Right lobe of liver (tissue), 6 donors: Measurements from ENCODE around the gene C9orf50. TPM values are rescaled to one million over a fixed set of nuclear protein-coding genes. Genes with fewer than 3 reads are reported as not detected.

ENCODE experiments used
- ATAC-seq, 4 donors: fragments of 200-7000 bp; cut with Tn5 transposase; one replicate each; pipeline ENCODE4 v1.9.1; 2020; ENCODE audit warnings: mild to moderate bottlenecking in 4 of 4, moderate library complexity in 4 of 4
- DNase-seq, 3 donors: peaks; one replicate each; pipeline ENCODE4 v3.0.0-alpha.2; 2020
- H3K27ac ChIP-seq, 3 donors: fragments of 200-600 bp; one replicate each; pipeline ENCODE4 v1.8.0; 2022
- H3K27me3 ChIP-seq, 2 donors: fragments of 200-600 bp; one replicate each; pipeline ENCODE4 v1.8.0; 2022
- H3K36me3 ChIP-seq, 4 donors: fragments of 200-600 bp; sonication (generic) in 1 of 4; one replicate each; pipeline versions ENCODE4 v1.5.1 to v1.8.0; 2017 to 2022; ENCODE audit warnings: control low read depth in 1 of 4
- H3K4me1 ChIP-seq, 4 donors: fragments of 200-600 bp; sonication (generic) in 1 of 4; one replicate each; pipeline versions ENCODE4 v1.5.1 to v1.8.0; 2017 to 2022; ENCODE audit warnings: control low read depth in 1 of 4
- H3K4me3 ChIP-seq, 3 donors: fragments of 200-600 bp; one replicate each; pipeline ENCODE4 v1.8.0; 2022
- H3K9me3 ChIP-seq, 4 donors: fragments of 200-600 bp; sonication (generic) in 1 of 4; one replicate each; pipeline versions ENCODE4 v1.5.1 to v1.8.0; 2017 to 2022; ENCODE audit warnings: control low read depth in 1 of 4
- POLR2A ChIP-seq: fragments of 450-650 bp; IDR thresholded peaks from one replicate; pipeline ENCODE4 v1.6.1; 2017; ENCODE audit warnings: antibody characterized with exemption, mild to moderate bottlenecking
- WGBS: methylation state at CpG from one replicate; pipeline ENCODE4 v1.1.6; 2018; ENCODE audit warnings: low coverage, low lambda C conversion rate; ENCODE audit not compliant: insufficient coverage; ENCODE audit errors: missing lambda C conversion rate; 5-methylcytosine and 5-hydroxymethylcytosine counted together
- intact Hi-C, 2 donors: fragments of 100-400 bp; cut with DNase I; formaldehyde crosslinking; loops; one replicate each; pipeline versions ENCODE4 v1.11.2 to v1.14.1; 2022
- total RNA-seq, 6 experiments: library from RNA; depleted of rRNA in 2 of 6; stranded (reverse); fragments of >200 nt in 2 of 6; fragmentation: NEBNext Ultra II Directional in 3 of 6; extraction: Animal tissue kit (Norgen Biotek cat#: 25700) in 3 of 6; gene quantifications; one replicate each; pipeline versions ENCODE4 v1.1.0 to v1.2.4, GENCODE V29; 2016 to 2023
- TF ChIP-seq, protein P1 (sequence below), 4 donors: fragments of 200-600 bp in 3 of 4; fragments of 450-650 bp in 1 of 4; IDR thresholded peaks; one replicate each; pipeline versions ENCODE4 v1.5.1 to v1.8.0; 2016 to 2022; ENCODE audit warnings: antibody characterized with exemption in 4 of 4, mild to moderate bottlenecking in 2 of 4
- donor health status: DM: no; HTN: yes; CAD: no.
- donor health status: DM: no; HTN: no; CAD: no.
- donor health status: DM: no; HTN: no; CAD: no.
- donor health status: DM: no; HTN: yes; CAD: no.
- donor health status: DM: no; HTN: yes; CAD: no.

Gene C9orf50
- total RNA-seq, 6 experiments from 2014 or later, result not detected

DNA sequence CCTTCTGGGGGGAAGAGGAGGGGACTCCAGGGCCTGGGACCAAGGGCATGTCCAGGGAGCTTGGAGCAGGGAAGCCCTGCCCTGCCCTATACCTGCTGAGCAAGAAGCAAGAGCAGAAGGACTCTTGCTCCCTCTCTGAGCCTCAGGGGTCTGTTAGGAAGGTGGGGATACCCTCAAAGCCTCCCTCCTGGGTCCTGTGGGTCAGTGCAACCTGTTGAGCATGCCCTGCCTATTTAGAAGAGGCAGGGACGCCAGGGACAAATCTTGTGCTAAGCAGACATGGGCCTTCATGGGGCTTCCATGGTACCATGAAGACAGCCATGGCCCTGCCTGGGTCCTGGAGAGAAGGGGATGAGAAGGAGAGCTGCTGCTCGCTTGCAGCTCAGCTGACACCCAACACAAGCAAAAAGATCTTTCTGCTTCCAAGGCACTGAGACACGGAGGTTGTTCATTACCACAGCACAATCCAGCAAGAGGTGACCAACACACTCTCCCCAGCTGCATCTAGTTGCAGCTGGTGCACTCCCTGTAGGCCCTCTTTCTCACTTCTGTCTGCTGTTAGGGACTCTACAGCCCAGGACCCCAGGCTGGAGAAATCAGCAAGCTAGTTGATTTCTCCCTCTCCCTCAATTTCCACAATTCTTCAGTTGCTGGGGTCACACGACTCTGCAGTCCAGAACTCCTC is 39.3 kb downstream of the C9orf50 start:
- 43% methylated on average over 1 of the region's 4 CpGs for WGBS
- no peaks in the 10 kb centered on the region for H3K27me3 ChIP-seq
- no peak for DNase-seq
- no peak for ATAC-seq
- H3K4me1 ChIP-seq, result peaks cover 0 to 4% (median 0%) of the 10 kb centered on the region in 4 donors
- no peaks in the 10 kb centered on the region for H3K9me3 ChIP-seq
- H3K4me3 ChIP-seq, result no peak overlapping the region
- intact Hi-C loops, result no loop called here
- TF ChIP-seq, protein P1, sequence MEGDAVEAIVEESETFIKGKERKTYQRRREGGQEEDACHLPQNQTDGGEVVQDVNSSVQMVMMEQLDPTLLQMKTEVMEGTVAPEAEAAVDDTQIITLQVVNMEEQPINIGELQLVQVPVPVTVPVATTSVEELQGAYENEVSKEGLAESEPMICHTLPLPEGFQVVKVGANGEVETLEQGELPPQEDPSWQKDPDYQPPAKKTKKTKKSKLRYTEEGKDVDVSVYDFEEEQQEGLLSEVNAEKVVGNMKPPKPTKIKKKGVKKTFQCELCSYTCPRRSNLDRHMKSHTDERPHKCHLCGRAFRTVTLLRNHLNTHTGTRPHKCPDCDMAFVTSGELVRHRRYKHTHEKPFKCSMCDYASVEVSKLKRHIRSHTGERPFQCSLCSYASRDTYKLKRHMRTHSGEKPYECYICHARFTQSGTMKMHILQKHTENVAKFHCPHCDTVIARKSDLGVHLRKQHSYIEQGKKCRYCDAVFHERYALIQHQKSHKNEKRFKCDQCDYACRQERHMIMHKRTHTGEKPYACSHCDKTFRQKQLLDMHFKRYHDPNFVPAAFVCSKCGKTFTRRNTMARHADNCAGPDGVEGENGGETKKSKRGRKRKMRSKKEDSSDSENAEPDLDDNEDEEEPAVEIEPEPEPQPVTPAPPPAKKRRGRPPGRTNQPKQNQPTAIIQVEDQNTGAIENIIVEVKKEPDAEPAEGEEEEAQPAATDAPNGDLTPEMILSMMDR (IDR thresholded peaks at IDR 0.05), result no peak
- no peak for TF ChIP-seq POLR2A
- no peaks in the 10 kb centered on the region for H3K36me3 ChIP-seq
- H3K27ac ChIP-seq, result no peak overlapping the region

- Histone ChIP-seq H3K9me3 (no peaks in the 10 kb centered on the region), H3K27me3 (no peaks in the 10 kb centered on the region), H3K4me3 (no peak overlapping the region), H3K4me1 (peaks cover 0 to 4% (median 0%) of the 10 kb centered on the region in 4 donors), H3K36me3 (no peaks in the 10 kb centered on the region), H3K27ac (no peak overlapping the region)
- DNase-seq (no peak), ATAC-seq (no peak)
- no peak for TF ChIP-seq POLR2A
- TF ChIP-seq, protein P1 (IDR thresholded peaks at IDR 0.05), result no peak
- 81% methylated on average over 9 of the region's 11 CpGs for WGBS
- intact Hi-C loops, result no loop called here
These were observed 40.5 kb downstream of the C9orf50 start for GRCh38 chr9:129580211-129580915.

DNA sequence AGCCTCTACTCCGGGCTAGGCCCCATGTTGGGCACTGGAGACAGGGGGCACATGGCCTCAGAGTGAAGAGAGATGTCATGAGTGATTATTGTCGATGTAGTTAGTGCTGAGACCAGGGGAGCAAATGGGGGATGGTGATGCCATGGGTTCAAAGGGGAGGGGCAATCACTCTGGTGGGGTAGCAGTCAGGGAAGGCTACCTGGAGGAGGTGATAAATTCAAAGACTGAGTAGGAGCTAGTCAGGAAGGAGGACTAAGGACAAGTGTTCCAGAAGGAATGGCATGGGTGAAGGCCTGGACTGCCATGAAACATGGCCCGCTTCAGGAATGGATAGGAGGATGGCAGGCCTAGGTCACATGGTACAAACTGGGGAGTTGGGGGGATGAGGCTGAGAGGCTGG is 41.6 kb downstream of the C9orf50 start:
- no peaks in the 10 kb centered on the region for H3K9me3 ChIP-seq
- H3K4me1 ChIP-seq, result peaks cover 0 to 5% (median 0%) of the 10 kb centered on the region in 4 donors
- H3K27me3 ChIP-seq, result no peaks in the 10 kb centered on the region
- no peak for ATAC-seq
- no peak for DNase-seq
- no peak for TF ChIP-seq POLR2A
- TF ChIP-seq, protein P1 (IDR thresholded peaks at IDR 0.05), result no peak
- intact Hi-C loops, result no loop called here
- WGBS, result 100% methylated on average over 3 of the region's 3 CpGs
- H3K36me3 ChIP-seq, result no peaks in the 10 kb centered on the region
- H3K4me3 ChIP-seq, result no peak overlapping the region
- H3K27ac ChIP-seq, result no peak overlapping the region

DNA sequence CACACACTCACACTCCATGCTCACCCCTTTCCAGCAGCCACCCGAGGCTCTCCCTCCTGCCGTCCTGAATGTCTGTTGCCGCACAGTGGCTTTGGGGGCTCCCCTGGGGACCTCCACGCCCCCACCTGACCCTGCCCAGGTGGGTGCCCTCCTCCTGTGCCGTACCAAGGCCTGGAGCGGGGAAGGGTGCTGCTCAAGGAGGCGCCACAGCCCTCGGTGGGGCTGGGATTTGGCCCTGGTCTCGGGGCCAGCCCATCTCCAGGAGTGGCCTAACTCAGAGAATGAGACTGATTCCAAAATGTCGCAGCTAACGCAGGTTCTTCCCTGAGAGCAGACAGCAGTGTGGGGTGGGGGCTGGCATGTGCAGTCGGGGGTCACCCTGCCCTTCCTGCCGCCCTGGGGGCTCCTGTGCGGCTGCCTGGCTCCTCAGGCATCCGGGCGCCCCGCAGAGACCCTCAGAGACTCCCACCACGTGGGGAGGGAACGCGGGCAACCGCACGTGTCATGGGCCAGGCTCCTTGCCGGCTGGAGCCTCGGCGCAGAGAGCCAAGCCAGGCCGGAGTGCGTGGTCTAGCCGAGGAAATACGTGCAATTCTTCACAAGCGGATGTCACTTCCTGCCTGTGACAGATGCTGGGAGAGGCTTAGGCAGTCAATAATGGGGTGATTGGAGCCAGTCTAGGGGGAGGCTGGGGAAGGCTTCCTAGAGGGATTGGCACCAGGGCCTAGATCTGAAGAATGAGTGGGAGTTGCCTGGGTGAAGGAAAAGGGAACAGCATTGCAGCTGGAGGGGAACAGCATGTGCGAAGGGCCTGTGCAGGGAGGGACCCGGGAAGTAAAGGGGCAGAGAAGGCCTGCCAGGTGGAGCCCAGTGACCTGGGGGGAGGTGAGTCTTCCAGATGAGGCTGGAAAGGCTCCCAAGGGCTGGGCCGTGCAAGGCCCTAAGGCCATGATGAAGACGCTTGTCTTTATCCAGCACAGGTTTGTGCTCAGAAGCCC is 44.1 kb downstream of the C9orf50 start:
- ATAC-seq (peak; percentile 39 to 73 (median 64)), DNase-seq (peak in 2 of 3 donors; percentile 64 to 65)
- TF ChIP-seq, protein P1 (IDR thresholded peaks at IDR 0.05), result no peak
- TF ChIP-seq POLR2A, result no peak
- Histone ChIP-seq H3K27me3 (no peaks in the 10 kb centered on the region), H3K9me3 (no peaks in the 10 kb centered on the region), H3K36me3 (no peaks in the 10 kb centered on the region), H3K4me1 (peaks cover 0 to 3% (median 0%) of the 10 kb centered on the region in 4 donors), H3K27ac (peak overlapping the region in 2 of 3 donors; percentile 15 to 60), H3K4me3 (no peak overlapping the region)
- intact Hi-C loops, result no loop called here
- WGBS, result 67% methylated on average over 11 of the region's 34 CpGs
